KG1 (cell line): ENCODE data around the gene SLC7A14.

Source experiments
- DNase-seq: peaks from one replicate; lab custom pipeline; 2025; lab: John Stamatoyannopoulos, UW

SLC7A14 gene

GRCh38 chr3:170534227-170534626 is 51.6 kb downstream of the SLC7A14 start:
- DNase-seq, result no peak

- no peak for DNase-seq
Measured at GRCh38 chr3:170532573-170532972, 53.3 kb downstream of the SLC7A14 start.

- DNase-seq, result no peak
Measured at GRCh38 chr3:170531657-170532335, 54.1 kb downstream of the SLC7A14 start.

- DNase-seq, result no peak
Measured at GRCh38 chr3:170531054-170531453, 54.8 kb downstream of the SLC7A14 start.

- no peak for DNase-seq
Measured at GRCh38 chr3:170529912-170530311, 56.0 kb downstream of the SLC7A14 start.

- no peak for DNase-seq
Measured at GRCh38 chr3:170529346-170529745, 56.5 kb downstream of the SLC7A14 start.

- DNase-seq, result no peak
Measured at GRCh38 chr3:170528726-170529125, 57.1 kb downstream of the SLC7A14 start.

- DNase-seq, result no peak
Measured at GRCh38 chr3:170524073-170524472, 61.8 kb downstream of the SLC7A14 start.

GRCh38 chr3:170523248-170523647 is 62.6 kb downstream of the SLC7A14 start:
- no peak for DNase-seq

- no peak for DNase-seq
Measured at GRCh38 chr3:170522201-170522600, 63.7 kb downstream of the SLC7A14 start.

- no peak for DNase-seq
Measured at GRCh38 chr3:170520996-170521395, 64.9 kb downstream of the SLC7A14 start.

GRCh38 chr3:170517242-170517945 is 68.5 kb downstream of the SLC7A14 start:
- no peak for DNase-seq

GRCh38 chr3:170513642-170514041 is 72.2 kb downstream of the SLC7A14 start:
- DNase-seq, result no peak

- DNase-seq, result no peak
Measured at GRCh38 chr3:170511371-170511770, 74.5 kb downstream of the SLC7A14 start.

- no peak for DNase-seq
Measured at GRCh38 chr3:170508839-170509238, 77.0 kb downstream of the SLC7A14 start.

GRCh38 chr3:170508291-170508690 is 77.6 kb downstream of the SLC7A14 start:
- DNase-seq, result no peak

GRCh38 chr3:170507063-170507462 is 78.8 kb downstream of the SLC7A14 start:
- no peak for DNase-seq

GRCh38 chr3:170506556-170506955 is 79.3 kb downstream of the SLC7A14 start:
- no peak for DNase-seq

GRCh38 chr3:170502297-170502696 is 83.6 kb downstream of the SLC7A14 start:
- no peak for DNase-seq

- no peak for DNase-seq
Measured at GRCh38 chr3:170500995-170501394, 84.9 kb downstream of the SLC7A14 start.

- no peak for DNase-seq
Measured at GRCh38 chr3:170500462-170500861, 85.4 kb downstream of the SLC7A14 start.

GRCh38 chr3:170499562-170500156 is 86.2 kb downstream of the SLC7A14 start:
- DNase-seq, result no peak
